ENCODE data around the gene NGRN.

GRCh38 chr15:90287101-90287500 is 21.6 kb downstream of the NGRN start:
- TF ChIP-seq CTCF (conservative IDR thresholded peaks at IDR 0.05; ENCODE audit: low read length) (no peak), EZH2phosphoT487 (IDR thresholded peaks at IDR 0.05; ENCODE audit: borderline replicate concordance, low read depth, low read length) (no peak)

Measured in OCI-LY7 (cell line).